Kidney (tissue), 14 donors: Measurements from ENCODE around the gene ARFIP1. TPM values are rescaled to one million over a fixed set of nuclear protein-coding genes. Genes with fewer than 3 reads are reported as not detected.

Experiments used
- DNase-seq, 5 donors: peaks; one replicate each; pipeline ENCODE4 v3.0.0-alpha.2; 2013 to 2020
- FAIRE-seq: peaks from 2 replicates; lab custom pipeline; 2012; peaks lifted over from hg19 to GRCh38; lab: Jason Lieb, UNC
- H3K27ac ChIP-seq, 2 donors: one replicate each; pipeline ENCODE4 v1.7.0; 2013; ENCODE audit warnings: low read depth in 2 of 2, low read length in 2 of 2, inconsistent platforms in 1 of 2
- H3K27me3 ChIP-seq: one replicate; pipeline ENCODE4 v1.7.1; 2013; ENCODE audit warnings: low read length, inconsistent platforms; ENCODE audit not compliant: control insufficient read depth, insufficient read depth
- H3K36me3 ChIP-seq, 3 donors: one replicate each; pipeline versions ENCODE4 v1.7.0 to v1.7.1; 2013; ENCODE audit warnings: low read length in 3 of 3, control low read depth in 1 of 3, inconsistent platforms in 1 of 3; ENCODE audit not compliant: insufficient read depth in 3 of 3, control insufficient read depth in 2 of 3
- H3K4me1 ChIP-seq, 3 donors: one replicate each; pipeline versions ENCODE4 v1.7.0 to v1.7.1; 2013; ENCODE audit warnings: low read length in 3 of 3, inconsistent platforms in 1 of 3, low read depth in 1 of 3; ENCODE audit not compliant: control insufficient read depth in 2 of 3, insufficient read depth in 2 of 3
- H3K4me3 ChIP-seq, 3 donors: one replicate each; pipeline versions ENCODE4 v1.7.0 to v1.8.1; 2013; ENCODE audit warnings: low read length in 3 of 3, control low read depth in 1 of 3, inconsistent platforms in 1 of 3
- H3K9ac ChIP-seq, 3 donors: one replicate each; pipeline versions ENCODE4 v1.7.0 to v1.7.1; 2013; ENCODE audit warnings: low read length in 3 of 3, control low read depth in 1 of 3, inconsistent platforms in 1 of 3
- H3K9me3 ChIP-seq, 3 donors: one replicate each; pipeline versions ENCODE4 v1.7.0 to v1.7.1; 2013; ENCODE audit warnings: low read length in 3 of 3, control low read depth in 1 of 3, inconsistent platforms in 1 of 3; ENCODE audit not compliant: control insufficient read depth in 2 of 3, insufficient read depth in 1 of 3
- intact Hi-C: fragments of 100-400 bp; cut with DNase I; formaldehyde crosslinking; loops from one replicate; pipeline ENCODE4 v1.11.1; 2022
- polyA plus RNA-seq: library from polyadenylated mRNA; stranded (reverse); fragments of 350-450 nt; fragmentation: Illumina TruSeq; extraction: RNeasy Lipid Tissue Mini Kit (QIAGEN cat#74804); gene quantifications from one replicate; pipeline ENCODE4 v1.2.3, GENCODE V29; 2014; ENCODE audit warnings: low read depth, low replicate concordance; ENCODE audit not compliant: insufficient read depth
- total RNA-seq: library from RNA; stranded (reverse); fragmentation: NEBNext Ultra II Directional; extraction: Animal tissue kit (Norgen Biotek cat#: 25700); gene quantifications from one replicate; pipeline ENCODE4 v1.2.1, GENCODE V29; 2021
- TF ChIP-seq, protein P1 (sequence below): IDR thresholded peaks from 3 replicates; pipeline ENCODE4 v1.5.1; 2012; ENCODE audit warnings: mild to moderate bottlenecking, moderate library complexity, borderline replicate concordance; ENCODE audit not compliant: insufficient read depth; ENCODE audit errors: extremely low read depth
- donor health status: control.
- donor health status: control.
- donor health status: control.
- donor health status: control.
- donor health status: control.
- donor health status: DM: yes; HTN: yes; CAD: no.
- donor health status: Normal renal cell carcinoma (clear cell type).

ARFIP1 gene
- total and polyA plus RNA-seq, 2 donors from 2014 or later, result 23.2 to 39.1 TPM

DNA sequence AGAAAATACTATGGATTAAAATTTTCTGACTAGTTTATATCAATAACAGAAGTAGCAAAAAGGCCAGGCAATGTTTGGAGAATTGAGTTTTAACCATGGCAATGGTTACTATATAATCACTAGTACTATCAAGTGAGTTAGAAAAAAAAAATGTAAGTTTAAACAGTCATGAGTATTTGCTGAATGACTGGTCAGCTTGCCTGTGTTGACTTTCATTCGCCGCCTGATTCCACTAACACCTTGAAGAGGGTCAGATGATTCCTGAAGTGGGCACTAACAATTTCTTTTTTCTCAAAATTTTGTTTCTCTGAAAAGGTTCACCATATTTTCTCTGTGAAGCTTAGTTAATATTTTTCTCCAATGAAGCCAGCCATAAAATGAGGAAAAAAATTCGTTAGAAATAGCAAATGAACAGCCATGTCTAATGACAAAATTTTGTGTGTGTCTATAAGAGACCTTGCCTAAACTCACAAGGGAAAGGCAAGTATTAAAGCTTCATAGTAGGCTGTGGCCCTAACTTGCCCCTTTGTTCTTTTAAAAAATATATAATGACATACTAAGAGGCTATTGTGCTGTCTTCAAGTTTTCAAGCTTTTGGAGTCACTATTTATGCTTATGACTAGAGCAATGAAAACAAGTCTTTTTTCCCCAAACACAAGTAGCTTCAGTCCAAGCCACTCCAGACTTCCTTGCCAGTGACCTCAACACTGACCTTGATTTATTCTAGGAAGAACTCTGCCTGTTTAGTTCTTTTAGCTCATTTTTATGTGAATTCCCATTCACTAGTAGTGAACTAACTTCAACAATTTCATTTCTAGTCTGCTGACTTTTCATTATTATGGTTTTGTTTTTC, 138.0 kb downstream of the ARFIP1 start:
- FAIRE-seq, result no peak
- no peak overlapping the region for H3K27ac ChIP-seq

GRCh38 chr4:152919826-152920225, 140.1 kb downstream of the ARFIP1 start:
- TF ChIP-seq, protein P1, sequence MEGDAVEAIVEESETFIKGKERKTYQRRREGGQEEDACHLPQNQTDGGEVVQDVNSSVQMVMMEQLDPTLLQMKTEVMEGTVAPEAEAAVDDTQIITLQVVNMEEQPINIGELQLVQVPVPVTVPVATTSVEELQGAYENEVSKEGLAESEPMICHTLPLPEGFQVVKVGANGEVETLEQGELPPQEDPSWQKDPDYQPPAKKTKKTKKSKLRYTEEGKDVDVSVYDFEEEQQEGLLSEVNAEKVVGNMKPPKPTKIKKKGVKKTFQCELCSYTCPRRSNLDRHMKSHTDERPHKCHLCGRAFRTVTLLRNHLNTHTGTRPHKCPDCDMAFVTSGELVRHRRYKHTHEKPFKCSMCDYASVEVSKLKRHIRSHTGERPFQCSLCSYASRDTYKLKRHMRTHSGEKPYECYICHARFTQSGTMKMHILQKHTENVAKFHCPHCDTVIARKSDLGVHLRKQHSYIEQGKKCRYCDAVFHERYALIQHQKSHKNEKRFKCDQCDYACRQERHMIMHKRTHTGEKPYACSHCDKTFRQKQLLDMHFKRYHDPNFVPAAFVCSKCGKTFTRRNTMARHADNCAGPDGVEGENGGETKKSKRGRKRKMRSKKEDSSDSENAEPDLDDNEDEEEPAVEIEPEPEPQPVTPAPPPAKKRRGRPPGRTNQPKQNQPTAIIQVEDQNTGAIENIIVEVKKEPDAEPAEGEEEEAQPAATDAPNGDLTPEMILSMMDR, result no peak
- FAIRE-seq, result no peak
- intact Hi-C loops, result no loop called here
- no peaks in the 10 kb centered on the region for H3K36me3 ChIP-seq
- H3K4me1 ChIP-seq, result no peaks in the 10 kb centered on the region
- H3K4me3 ChIP-seq, result no peak overlapping the region
- no peak overlapping the region for H3K9ac ChIP-seq
- no peaks in the 10 kb centered on the region for H3K27me3 ChIP-seq
- DNase-seq, result no peak
- H3K27ac ChIP-seq, result no peak overlapping the region
- no peaks in the 10 kb centered on the region for H3K9me3 ChIP-seq

More for the DNA sequence above, 138.0 kb downstream of the ARFIP1 start:
- Histone ChIP-seq H3K4me3 (no peak overlapping the region), H3K27me3 (no peaks in the 10 kb centered on the region), H3K9ac (no peak overlapping the region), H3K9me3 (no peaks in the 10 kb centered on the region), H3K36me3 (no peaks in the 10 kb centered on the region), H3K4me1 (no peaks in the 10 kb centered on the region)
- TF ChIP-seq, protein P1, result no peak
- no peak for DNase-seq
- intact Hi-C loops, result no loop called here

DNA sequence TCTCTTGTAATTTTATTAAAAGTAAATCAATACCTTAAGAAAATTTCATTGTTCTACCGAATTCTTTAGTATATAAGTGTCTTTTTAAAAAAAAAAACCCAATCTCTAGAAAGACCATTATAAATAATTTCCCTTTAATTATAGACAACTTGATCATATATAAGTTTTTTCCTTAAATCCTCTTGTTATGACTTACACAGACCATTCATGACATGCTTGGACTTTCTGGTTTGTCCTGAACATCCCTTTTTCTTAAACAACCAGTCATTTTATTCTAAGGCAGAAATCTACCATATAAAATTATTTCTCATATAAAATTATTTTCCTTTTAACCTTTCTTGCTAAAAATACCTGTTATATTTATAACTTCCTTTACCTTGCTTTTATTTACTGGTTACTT, 141.0 kb downstream of the ARFIP1 start:
- FAIRE-seq, result no peak
- TF ChIP-seq, protein P1, result no peak
- intact Hi-C loops, result no loop called here
- no peak for DNase-seq
- no peaks in the 10 kb centered on the region for H3K4me1 ChIP-seq
- no peak overlapping the region for H3K27ac ChIP-seq
- no peaks in the 10 kb centered on the region for H3K36me3 ChIP-seq
- H3K9ac ChIP-seq, result no peak overlapping the region
- H3K9me3 ChIP-seq, result no peaks in the 10 kb centered on the region
- H3K27me3 ChIP-seq, result no peaks in the 10 kb centered on the region
- no peak overlapping the region for H3K4me3 ChIP-seq
